GM18508 (cell line): ENCODE data around the gene KIAA0825.
A peak's percentile ranks its signal among the peaks of the same experiment; 100 is the strongest.

Experiments
- ATAC-seq: cut with Tn5 transposase; IDR thresholded peaks from one replicate; pipeline ENCODE4 v1.9.1; 2021; ENCODE audit warnings: moderate number of reproducible peaks; ENCODE audit not compliant: insufficient read depth, unreplicated experiment

KIAA0825 gene

GRCh38 chr5:94618493-94619328, at the start of gene KIAA0825, which contains the start of gene SLF1:
Gene KIAA0825 (minus strand): TSS chr5:94618604. CDS start chr5:94537126, 81,478 bp downstream.
Gene SLF1 (plus strand): TSS chr5:94618669. CDS start chr5:94628811, 10,142 bp downstream.
- ATAC-seq, result peak; percentile 86

GRCh38 chr5:94667937-94668336, 49.5 kb upstream of the KIAA0825 start:
- ATAC-seq, result no peak

DNA sequence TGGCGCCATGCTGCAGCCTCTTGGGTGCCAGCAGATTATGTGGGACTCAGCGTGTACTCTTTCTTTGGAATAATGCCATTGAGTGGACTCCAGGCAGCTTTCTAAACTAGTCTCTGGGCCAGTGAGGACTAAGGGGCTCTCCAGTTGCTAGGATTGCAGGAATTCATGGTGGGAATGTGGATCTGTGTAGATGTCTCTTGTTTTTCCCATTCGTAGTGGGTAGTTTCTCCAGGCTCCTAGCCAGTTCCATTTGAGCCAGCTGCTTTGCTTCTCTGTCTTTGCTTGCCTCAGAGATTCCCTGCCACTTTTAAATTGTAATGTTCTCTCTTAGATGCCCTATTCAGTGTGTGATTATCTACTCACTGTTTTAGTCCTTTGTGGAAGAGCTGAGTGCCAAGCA, 42.7 kb upstream of the KIAA0825 start:
- no peak for ATAC-seq

GRCh38 chr5:94660506-94660905, 42.1 kb upstream of the KIAA0825 start:
- no peak for ATAC-seq

GRCh38 chr5:94658272-94658671, 39.9 kb upstream of the KIAA0825 start:
- ATAC-seq, result no peak

DNA sequence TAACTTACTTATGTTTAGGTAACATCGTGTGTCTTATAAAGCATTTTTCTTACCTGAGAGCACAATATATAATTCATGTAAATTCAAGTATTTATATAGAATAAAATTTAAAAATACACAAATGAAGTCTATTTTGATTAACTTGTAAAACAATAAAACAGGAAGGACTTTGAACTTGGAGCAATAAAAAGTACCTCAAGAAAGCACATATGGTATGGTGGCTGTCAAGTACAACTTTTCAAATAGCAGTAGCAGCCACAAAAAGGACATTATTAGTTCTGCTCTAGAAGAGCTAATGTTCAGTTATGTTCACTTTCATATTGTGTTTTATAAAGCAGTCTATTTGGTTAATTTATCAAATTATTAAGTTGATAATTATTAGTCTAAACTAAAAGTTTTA, 31.5 kb upstream of the KIAA0825 start:
- no peak for ATAC-seq

- no peak for ATAC-seq
Observed at GRCh38 chr5:94646758-94647157, 28.4 kb upstream of the KIAA0825 start.

DNA sequence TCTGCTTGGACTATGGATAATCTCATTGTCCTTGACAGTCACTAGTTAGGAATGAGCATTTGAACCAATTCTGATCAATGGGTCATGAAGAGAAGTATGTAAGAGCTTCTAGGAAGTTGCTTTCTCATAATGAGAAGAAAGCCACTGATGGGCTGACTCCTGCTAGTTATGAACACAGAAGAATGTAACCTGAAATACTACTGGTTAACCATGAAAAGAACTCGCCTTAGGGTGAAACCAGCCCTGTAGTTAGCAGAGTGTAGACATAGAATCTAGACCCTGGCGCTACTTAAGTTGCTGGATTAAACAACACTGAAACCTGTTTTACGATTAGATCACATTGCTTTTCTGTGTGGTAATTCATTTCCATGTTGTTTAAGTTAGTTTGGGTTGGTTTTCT, 26.6 kb upstream of the KIAA0825 start:
- ATAC-seq, result no peak

DNA sequence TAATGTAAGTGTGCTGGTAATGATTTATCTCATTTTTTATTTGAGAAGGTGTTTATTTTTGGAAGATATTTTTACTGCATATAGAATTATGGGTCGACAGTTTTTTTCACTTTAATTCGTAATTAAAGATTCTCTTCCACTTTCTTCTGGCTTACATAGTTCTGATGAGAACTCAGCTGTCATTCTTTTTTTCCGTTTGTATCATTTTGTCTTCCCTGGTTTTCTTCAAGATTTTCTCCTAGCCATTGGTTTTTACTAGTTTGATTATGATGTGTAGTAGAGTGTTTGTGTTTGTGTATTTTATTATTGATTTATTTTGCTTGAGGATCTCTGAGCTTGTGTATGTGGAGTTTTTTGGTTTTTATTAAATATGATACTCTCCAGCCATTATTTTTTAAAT, 21.8 kb upstream of the KIAA0825 start:
- no peak for ATAC-seq

DNA sequence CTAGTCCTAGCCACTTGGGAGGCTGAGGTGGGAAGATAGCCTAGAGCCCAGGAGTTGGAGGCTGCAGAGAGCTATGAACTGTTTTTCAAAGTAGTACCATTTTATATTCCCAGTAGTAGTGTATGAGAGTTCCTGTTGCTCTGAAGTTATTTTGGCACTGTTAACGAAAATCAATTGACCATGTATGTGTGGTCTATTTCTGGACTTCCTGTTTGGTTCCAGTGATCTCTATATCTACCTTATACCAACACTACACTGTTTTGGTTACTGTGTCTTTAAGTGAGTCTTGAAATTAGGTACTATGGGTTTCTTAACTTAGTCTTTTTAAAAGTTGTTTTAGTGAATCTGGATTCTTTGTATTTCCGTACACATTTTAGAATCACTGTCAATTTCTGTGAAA, 13.6 kb upstream of the KIAA0825 start:
- peak; percentile 99 for ATAC-seq

DNA sequence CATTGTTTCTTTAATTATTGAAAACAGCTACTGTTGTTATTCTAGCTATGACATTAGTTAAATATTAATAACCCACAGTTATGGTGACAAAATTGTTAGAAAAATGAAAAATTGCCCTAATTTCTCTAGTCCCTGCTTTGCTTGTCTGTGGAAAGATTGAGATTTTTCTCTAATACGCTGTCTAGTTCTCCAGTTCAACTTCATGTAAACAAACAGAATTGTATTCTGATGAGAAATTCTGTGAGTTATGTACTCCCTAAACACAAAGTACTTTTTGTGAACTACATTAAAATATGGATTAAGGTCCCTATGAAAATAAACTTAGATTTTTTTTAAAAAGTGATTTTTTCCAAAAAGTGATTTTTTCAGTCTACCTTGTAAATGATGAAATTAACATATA, 8.8 kb upstream of the KIAA0825 start:
- ATAC-seq, result no peak

DNA sequence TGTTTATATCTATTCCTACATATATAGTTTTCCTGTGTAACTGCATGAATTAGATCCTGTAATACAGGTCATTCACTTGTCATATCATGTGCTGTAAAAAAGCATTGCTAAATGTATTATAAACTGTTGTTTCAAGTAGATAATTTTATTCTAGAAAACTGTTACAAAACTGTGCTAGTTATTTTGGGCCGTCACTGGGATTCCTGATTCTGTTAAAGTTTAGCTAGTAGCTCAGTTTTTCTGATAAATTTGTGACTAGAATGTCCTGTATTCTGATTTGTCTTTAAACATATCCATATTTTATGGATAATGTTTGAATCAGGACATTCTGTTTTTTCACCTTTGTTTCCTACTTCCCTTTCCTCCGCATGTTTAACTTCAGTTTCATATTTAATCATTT, 5.5 kb upstream of the KIAA0825 start:
- ATAC-seq, result no peak

DNA sequence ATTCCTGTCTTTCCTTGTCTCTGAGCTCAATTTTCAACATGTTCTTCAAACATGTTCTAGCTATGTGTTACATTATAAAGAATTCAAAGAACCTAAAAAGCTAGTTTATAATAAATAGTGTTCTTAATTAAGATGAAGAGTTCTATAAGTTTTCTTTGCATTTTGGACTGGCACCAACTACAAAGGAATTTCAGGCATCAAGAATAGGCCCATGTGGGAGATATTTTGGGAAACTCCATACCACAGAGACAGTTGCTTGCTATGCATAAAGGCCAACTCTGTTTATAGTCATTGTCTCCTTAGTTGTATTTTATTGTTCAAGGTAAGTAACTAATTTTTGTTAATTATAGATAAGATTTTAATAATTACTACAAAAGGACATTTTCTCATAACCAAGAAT, 4.6 kb upstream of the KIAA0825 start:
- ATAC-seq, result no peak

- no peak for ATAC-seq
Observed at GRCh38 chr5:94621763-94622162, 3.4 kb upstream of the KIAA0825 start.

GRCh38 chr5:94620256-94620655, 1.9 kb upstream of the KIAA0825 start:
- no peak for ATAC-seq

- peak; percentile 19 for ATAC-seq
Observed at GRCh38 chr5:94618029-94618492, 343 bp downstream of the KIAA0825 start.

DNA sequence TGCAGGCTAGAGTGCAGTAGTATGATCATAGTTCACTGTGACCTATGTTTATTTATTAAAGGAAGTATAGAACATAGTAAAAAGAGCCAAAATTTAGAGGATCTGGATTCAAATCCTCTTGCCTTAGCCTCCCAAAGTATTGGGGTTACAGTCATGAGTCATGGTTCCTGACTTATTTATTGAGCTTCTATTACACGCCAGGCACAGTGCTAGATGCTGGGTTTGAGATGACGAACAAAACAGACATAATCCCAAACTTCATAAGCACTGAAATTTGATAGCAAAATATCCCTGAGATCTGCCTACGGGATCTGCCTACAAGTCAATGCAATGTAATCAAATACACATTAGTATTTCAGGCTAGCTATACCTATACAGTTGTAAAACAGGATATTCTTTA, 2.5 kb downstream of the KIAA0825 start:
- ATAC-seq, result no peak

- ATAC-seq, result no peak
Observed at GRCh38 chr5:94614156-94614805, 4.1 kb downstream of the KIAA0825 start.

- ATAC-seq, result no peak
Observed at GRCh38 chr5:94613583-94613982, 4.8 kb downstream of the KIAA0825 start.

DNA sequence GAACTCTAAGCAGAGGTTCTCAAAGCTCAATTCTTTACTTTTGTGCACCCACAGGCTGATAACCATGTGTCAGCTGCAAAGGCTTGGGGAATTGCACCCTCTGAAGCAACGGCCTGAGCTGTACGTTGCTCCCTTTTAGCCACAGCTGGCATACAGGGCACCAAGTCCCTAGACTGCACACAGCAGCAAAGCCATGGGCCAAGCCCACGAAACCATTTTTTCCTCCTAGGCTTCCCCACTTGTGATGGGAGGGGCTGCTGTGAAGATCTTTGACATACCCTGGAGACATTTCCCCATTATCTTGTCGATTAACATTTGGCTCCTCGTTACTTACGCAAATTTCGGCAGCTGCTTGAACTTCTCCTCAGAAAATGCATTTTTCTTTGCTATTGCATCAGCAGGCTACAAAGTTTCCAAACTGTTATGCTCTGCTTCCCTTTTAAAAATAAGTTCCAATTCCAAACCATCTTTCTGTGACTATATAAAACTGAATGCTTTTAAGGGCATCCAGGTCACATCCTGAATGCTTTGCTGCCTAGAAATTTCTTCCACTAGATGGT, 23.0 kb downstream of the KIAA0825 start:
- ATAC-seq, result no peak
